ENCODE measurements around the gene SNRNP200.
"Not testable (repeated sequence)": the region's sequence is repeated elsewhere in the genome, so short reads cannot be mapped to it uniquely, and the experiment has no call there.

The SNRNP200 gene

DNA sequence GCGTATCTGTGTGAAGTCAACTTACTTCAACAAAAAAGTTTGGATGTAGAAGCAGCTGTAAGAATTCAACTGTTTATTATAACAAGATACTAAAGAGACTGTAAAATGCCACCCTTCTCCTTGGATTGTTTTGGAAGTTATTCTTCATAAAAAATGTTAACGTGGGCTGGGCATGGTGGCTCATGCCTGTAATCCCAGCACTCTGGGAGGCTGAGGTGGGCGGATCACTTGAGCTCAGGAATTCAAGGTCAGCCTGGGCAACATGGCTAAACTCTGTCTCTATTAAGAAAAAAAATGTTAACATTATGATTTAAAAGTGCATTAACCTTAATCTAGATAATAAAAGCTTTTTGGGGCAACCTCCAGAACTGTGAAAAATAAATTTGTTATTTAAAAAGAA, 31.6 kb downstream of the SNRNP200 start:
- no peak for DNase-seq

DNA sequence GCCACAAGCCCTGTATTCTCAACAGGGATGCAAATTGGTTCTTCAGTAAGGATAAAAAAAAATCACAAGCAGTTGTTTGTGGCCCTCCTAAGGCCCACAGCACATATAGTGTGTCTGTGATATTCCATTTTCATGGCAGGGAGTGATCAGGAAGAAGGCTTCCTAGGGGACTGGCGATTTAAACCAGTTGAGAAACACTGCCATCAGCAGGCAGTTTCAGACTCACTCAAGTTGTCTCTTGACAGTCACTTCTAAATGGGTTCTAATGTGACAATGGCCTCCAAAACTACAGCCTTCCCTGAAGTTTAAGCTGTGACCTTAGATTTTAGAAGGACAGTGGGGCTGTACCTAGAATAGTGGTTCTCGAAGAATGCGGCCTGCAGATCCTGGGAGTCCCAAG, 33.4 kb downstream of the SNRNP200 start:
- DNase-seq: no peak

DNA sequence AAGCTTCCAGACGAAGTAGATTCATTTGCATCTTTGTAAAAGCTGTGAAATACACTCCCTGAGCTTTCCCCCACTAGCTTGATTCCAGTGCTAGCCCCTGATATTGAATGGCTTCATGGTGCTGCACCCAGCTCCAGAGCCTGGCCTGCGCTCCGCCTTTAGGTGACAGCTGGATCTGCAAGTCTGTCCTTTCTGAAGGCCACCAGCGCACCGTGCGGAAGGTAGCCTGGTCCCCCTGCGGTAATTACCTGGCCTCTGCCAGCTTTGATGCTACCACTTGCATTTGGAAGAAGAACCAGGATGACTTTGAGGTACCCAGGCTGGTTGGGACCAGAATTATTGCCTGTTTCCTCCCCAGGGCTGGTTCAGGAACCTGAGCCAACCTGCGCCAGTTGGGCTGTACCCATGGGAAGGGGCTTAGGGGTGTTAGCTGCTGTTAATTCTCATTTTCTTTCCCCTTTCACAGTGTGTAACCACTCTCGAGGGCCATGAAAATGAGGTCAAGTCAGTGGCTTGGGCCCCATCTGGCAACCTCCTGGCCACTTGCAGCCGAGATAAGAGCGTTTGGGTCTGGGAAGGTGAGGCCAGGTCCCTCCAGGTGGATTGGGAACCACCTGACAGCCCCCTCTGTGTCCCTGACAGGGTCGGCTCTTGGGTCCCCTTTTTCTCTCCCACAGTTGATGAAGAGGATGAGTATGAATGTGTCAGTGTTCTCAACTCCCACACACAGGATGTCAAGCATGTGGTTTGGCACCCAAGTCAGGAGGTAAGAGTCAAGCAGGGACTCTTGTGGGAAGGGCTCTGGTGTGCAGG, 38.0 kb downstream of the SNRNP200 start:
- peak; percentile 11 for DNase-seq

DNA sequence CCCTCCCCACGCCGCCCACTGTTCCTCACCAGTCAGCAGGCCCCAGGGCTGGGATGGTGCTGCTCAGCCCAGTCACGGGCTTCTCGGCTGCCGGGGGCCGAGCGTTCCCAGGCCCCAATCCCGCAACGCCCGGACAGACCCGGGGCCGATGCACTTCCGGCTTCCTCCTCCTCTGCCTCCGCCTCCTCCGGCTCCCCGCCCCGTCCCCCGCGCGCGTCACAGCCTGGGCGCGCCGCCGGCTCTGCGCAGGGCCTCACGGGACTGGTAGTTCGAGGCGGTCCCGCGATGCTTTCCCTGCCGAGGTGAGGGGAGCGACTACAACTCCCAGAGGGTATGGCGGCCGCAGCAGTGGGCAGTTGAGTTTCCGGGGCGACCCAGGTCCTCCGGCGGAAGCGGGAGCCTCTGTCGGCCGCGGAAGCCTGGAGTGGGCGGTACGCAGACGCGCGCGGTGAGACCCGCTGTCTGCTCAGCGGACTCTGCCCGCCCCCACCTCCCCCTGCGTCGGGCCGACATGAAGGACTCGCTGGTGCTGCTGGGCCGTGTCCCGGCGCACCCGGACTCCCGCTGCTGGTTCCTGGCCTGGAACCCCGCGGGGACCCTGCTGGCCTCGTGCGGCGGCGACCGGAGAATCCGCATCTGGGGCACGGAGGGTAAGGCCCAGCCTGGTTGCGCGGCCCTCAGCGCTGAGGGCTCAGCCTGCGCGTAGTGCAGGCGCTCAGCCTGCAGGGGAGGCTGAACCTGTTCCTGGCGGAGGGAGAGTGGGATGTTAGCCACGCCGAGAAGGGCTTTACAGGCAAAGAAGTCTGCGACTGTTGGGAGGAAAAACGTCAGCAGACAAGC, 39.3 kb downstream of the SNRNP200 start, which contains the start of the genes CIAO1 and TMEM127:
TSS of gene CIAO1 (plus strand) at position 386 of the 840 bp plus-strand sequence. CDS start at position 512, 126 bp downstream.
TSS of gene TMEM127 (minus strand) at position 158 of the 840 bp plus-strand sequence. CDS start 616 bp downstream, outside the sequence.
- DNase-seq: peak; percentile 94

DNA sequence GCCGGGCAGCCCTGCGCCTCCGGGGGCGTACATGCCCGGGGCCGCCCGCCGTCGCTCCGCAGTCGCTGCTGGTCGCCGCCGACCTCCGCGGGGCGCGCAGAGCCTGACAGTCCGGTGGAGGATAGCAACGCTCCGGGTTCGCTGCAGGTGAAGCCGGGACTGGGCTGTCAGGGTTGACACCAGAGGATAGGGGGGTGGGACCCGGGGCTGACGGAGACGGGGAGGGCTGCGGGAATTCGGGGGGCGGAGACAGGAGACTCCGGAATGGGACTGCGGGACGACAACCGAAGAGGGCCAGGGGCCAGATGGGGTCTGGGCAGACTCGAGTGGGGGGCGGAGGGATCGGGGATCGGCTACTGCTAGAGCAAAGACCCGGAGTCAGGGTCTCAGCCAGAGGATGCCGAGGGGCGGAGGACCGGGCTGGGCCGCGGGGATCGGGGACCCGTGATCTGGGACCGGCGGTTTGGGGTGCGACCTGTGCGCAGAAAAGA, 40.0 kb downstream of the SNRNP200 start:
- DNase-seq: peak; percentile 19

DNA sequence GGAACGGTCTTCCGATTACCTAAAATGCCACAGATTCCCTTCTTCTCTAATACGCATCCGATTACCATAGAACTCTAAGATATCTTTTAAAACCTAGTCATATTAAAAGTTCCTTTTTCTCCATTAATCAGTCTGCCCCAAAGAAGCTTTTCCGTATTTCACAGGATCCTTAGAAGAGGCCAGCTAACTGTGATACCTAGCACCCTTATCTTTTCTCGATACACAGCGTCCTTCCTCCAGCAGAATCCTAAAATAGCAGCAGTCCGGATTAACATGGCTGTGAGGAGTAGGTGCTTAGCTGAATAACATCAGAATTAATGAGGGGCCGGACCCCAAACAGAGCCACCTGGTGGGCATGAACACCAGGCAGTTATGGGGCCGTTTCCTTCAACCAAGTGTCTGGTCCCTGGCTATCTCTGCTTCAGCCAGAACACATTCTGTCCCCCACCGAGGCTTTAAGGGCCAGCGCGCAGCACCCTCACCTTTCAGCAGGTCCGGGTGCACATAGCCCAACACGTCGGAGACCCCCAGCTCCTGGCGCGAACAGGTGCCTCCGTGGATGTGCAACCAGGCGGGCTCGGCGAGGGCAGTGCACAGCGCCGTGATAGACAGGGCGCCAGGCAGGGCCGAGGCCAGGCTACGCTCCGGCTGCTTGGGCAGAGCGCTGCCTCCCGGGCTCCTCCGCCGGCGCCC, 40.5 kb downstream of the SNRNP200 start:
- peak; percentile 30 for DNase-seq

DNA sequence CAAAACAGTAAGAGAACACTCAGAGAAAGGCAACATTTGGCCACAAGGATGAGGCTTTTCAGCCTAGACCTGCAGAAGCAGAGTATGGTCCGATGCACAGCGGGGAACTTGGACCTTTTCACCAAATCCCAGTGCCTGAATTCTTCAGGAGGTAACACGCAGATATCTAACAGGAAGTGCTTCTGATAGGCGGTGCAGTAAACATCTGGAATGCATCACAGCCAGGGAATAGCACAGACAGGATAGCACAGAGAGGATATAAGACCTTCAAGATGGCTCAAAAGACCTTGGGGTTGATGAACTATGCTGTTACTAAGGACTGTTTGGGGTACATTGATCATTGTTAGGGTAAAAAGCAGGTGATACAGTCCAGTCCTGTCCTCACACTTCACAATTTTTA, 41.3 kb downstream of the SNRNP200 start:
- no peak for DNase-seq

DNA sequence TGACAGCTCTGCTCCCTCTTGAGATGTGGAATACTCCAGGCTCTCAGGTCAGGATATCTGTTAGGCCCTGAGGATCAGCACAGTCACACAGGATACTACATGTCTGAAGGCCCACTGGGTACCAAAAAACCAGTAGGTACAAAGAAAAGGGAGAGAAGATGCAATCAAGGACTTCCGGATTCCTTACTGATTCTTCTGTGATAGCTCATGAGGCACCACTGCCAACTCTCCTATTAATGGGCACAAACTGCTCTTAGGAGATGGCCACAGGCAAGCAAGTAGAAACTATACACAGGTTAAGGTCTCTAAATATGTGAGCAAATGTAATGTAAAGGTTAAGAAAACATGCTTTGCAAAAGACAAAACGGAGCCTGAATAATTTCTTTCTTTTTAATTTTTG, 43.0 kb downstream of the SNRNP200 start:
- DNase-seq: no peak

DNA sequence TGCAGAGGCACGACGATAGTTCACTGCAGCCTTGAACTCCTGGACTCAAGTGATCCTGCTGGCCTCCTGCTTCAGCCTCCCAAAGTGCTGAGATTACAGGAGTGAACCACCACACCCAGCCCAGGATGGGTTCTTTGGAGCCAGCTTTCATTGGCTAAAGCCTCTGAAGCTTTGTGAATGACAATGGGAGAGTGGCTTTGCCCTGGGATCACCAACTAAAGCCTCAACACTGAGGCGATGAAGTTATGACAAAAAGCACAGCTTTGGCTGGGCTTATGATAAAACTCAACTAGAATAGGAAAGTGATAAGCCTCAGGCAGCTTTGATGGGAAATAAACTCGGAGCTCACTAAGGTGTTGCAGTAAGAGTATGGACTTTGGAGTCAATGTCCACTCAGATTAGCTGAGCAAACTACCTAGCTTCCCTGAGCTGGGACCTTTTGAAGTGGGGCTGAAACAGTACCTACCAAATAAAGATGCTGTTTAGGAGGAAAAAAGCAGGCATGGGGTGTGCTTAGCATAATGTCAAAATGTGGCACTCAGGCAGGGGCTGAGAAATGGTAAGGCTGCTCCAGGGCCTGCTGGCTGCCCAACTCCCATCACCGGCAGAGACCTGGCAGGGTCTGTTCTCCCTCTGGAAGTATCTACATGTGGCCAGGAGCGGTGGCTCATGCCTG, 43.9 kb downstream of the SNRNP200 start:
- DNase-seq: no peak

DNA sequence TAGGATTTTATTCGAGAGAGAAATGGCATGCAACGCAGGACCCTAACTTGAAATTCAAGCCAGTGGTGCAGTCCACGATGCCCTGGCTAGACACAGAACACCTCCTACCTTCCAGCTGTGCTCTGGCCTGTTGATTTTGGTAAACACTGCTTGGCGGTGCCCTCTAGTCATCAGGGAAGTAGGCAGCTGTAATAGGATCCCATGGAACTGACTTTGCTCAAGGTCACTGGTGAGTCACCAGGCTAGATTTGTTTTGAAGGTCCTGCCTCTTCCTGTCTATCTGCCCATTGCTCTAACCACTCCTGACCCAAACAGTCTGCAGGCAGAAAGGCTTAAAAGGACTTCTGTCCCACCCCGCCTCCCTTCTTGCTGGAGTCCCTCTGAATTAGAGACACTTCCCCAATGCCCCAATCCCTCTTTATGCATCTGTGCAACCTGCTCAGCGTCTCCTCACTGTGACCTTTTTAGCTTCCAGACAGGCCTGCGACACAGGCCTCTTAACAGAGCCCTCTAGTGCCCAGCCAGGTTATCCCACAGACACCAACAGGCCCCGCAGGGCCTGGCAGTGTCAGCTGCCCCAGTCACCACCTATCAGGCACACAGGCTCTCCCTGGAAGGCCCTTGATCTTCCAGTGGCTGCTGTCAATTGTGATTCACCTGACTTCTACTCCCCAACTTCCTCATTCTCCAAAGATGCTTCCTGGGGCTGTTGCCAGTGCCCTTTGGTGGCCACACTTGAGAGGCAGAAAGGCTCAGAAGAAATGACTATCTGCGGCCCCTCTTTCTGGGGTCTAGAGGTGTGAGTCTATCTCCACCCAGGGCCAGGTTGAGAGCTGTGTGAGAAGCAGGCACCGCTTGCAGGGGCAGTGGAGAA, 44.7 kb downstream of the SNRNP200 start:
- DNase-seq: no peak

DNA sequence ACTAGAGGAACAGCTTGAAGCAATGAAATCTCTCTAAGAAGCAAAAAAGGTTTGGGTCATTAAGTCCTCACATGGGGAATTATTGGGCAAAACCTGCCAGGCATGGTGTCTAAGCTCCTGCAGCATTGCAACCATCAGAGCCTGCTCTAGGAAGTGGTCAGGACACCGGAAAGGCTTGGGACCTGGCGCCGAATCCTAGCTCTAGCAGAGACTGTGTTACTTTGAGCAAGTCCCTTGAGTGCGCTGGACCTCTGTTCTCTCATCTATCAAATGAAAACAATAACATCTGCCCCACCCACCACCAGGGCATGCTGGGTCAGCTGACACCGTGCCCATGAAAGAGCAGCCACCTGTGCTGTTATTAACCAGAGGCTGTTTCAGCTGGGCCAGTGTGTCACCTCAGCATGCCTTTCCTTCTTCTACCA, 45.8 kb downstream of the SNRNP200 start:
- no peak for DNase-seq

DNA sequence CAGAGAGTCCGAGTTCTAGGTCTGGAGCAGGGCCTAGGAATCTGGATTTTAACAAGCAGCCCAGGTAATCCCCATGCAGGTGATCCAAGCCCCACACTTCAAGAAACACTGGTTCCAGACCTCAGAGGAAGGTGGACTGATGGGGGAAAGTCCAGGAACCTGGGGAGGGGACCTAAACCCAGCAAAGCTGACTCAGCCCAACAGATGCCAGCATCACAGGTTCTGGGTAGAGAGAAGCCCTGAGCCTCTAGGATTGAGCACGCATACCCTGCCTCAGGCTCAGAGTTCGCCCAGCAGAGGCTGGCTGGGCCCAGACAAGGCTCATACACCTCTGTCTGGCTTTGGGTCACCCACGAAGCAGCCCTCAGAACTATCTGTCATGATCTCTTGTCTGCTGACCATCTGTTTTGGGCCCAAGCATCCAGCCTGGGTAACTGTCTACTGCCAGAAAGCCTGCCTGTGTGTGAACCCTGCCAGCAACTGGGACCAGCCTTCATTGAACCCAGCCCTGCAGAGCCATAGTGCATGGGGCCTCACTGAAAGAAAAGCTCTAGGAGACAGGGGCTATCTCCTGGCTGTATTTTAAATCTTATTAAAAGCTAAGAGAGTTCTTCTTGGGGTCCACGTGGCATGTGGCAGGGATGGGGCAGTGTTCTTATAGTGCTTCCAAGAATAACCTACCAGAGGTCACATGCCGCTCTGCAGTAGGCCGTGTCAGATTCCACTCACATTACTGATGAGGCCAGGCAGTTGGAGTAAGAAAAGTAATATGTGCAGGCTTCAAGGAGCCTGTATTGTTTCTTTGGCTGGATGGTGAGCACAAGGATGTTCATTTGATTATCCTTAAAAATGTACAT, 47.0 kb downstream of the SNRNP200 start:
- DNase-seq: no peak

DNA sequence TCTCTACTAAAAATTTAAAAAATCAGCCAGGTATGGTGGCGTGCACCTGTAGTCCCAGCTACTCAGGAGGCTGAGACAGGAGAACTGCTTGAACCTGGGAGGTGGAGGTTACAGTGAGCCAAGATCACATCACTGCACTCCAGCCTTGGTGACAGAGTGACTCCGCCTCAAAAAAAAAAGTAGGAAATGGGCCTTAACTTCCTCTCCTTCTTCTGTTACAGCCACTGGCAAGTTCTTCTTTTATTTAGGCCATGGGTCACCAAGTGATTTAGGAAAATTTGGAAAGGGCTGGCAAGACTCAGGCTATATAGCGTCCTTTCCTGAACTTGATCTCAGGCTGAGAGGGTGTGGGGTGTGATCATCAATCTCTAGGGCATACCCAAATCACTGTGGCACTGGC, 47.6 kb downstream of the SNRNP200 start:
- not testable (repeated sequence) for DNase-seq

DNA sequence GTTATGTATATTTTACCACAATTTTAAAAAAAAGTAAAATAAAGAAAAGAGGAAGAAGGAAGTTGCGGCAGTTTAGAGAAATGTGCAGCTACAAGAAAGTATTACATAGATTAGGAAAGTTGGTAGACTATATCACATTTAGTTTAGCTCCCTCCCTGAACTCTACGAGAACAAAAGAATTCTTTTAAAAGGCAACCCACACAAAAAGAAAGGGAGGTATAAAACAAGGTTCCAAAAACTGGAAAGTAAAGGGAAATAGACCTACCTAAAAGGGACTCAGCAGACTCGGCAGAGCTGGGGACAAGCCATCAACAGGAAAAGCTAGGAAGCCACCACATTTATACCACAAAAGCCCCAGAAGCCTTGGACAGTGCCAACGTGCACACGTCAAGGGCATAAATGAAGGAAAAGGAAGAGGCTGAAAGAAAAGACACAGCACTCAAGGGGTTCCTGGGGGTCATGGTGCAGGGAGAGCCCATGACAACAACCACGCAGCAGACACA, 48.7 kb downstream of the SNRNP200 start:
- DNase-seq: no peak

DNA sequence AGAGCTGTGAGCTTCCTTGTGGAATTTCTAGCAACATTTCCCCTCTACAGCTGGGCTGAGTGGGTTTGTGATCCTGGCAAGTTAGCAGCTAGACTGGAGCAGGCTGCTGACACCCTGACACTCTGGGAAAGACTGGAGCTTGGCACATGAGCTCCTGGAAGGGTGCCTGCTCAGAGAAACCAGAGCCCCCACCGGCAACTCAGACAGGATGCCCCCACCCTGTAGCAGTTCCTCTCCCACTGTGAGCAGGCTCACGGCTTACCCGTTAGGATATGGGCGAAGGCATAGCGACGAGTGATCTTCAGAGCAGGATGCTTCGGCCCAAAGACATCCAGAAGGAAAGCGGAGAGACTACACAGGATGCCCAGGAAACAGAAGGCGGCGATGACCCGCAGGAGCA, 50.8 kb downstream of the SNRNP200 start:
- DNase-seq: no peak

DNA sequence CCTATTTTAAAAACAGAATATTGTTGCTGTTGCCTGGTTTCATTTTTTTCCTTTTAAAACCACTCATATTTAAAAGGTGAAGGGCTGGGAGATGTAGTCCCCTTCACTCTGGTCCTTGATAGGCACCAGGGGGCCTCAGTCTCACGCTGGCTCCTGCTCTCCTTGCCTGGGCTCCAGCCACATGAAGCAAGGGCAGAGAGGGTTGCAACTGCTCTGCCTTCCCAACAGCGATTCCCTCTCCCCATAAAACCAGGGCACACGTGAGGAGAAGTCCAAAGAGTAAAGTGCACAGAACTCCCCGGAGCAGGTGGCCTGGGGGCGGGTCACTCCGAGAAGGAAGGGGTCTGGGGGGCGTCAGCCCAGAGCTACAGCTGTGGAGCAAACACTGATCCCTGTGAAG, 52.3 kb downstream of the SNRNP200 start:
- no peak for DNase-seq

DNA sequence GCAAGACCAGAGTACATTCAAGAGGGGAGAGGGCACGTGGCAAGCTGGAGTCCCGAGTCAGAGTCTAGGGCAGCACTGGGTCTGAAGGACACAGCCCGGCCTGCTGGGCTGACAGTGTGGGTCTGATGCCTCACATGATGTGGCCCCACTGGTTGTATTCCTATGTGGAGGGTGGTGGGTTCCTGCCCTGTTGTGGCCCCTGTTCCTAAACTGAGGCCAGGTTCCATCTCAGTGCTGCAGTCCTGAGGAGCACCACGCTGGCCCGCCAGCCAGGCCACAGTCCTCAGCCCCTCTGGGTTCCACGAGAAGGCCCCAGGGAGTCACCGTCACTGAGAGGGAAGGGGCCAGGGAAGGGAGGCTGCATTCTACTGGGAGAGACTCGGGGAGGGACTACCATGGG, 52.8 kb downstream of the SNRNP200 start:
- DNase-seq: no peak

DNA sequence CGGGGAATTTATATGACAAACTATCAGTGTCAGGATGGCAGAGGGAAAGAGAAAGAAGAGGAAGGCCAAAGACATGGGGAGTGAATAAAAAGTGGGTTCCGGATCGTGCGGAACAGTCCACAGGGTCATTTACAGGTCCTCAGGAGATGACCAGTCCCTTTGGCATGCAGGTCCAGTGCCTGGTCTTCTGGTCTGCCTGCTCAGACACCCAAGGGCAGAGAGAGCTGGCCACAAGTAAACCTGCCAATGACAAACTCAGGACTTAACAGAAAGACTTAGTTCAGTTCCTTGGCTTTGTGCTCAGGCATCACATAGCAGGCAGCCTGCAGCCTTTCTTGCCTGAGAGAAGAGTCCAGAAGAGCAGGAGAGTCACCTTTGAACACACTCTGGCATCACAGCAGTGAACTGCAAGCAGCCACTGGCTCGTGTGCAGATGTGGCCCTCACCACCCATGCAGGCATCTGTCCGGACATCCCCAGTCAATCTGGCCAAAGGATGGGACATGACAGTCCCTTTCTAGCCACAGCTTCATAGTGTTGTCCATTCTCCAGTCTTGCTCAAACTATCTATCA, 53.5 kb downstream of the SNRNP200 start:
- no peak for DNase-seq

DNA sequence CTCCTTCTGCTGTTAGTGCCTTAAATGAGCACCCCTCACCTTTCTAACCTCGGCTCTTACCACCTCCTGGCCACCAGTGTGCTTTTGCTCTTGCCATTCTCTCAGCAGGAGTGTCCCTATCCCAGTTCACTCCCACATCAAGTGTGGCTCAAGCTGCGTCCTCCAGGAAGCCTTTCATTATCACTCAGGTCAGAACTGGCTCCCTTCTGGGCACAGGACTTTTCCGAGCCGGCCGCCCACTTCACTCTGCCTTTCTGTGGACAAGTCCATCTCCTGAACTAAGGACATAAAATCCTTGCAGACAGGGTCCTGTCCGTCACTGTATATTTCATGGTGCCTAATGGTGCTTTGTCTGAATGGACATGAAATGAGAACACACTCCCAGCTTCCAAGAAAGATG, 55.2 kb downstream of the SNRNP200 start:
- DNase-seq: no peak

DNA sequence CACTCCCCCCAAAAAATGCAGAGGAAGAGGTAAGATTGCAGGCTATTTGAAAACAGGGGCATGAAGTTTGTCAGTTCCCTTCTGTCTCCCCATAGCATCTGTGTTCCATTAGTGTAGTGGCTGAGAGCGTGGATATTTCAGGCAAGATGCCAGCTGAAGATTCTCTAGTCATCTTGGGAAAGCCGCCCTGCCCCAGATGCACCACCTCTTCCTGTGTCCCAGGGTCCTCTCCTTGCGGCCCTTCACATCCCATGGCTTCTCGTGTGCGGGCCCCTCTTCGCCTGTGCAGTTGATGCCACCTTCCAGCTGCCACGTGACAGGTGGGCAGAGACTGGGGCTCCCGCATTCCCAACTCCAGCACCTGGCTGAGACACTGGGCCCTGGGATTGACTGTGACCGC, 55.7 kb downstream of the SNRNP200 start:
- no peak for DNase-seq
